ENCODE results near the gene ABI2. TPM values are rescaled to one million over a fixed set of nuclear protein-coding genes. Genes with fewer than 3 reads are reported as not detected.

The ABI2 gene
- total RNA-seq, 4 donors from 2014 or later: 6.2 to 17.0 (median 12.9) TPM

DNA sequence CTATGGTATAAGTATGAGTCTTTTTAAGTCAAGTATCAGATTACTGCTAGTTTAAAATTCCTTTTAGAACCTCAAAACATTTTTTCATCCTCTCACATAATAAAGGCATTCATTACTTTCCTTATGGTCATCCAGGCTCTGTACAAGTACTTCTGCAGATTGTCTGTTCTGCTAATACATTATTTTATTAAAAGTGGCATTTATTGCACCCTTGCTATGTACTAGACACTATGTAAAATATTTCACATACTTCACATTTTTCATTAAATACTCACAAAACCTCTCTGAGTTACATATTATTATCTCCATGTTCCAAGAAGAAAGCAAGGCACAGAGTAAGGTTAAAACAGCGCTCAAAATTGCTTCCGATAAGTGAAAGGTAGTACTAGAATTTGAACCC, 122.8 kb downstream of the ABI2 start:
- Histone ChIP-seq H3K4me3 (no peak overlapping the region), H3K27me3 (no peaks in the 10 kb centered on the region), H3K9me3 (no peaks in the 10 kb centered on the region), H3K36me3 (peaks cover 0 to 64% of the 10 kb centered on the region in 2 donors), H3K27ac (no peak overlapping the region), H3K4me1 (peaks cover 0 to 3% of the 10 kb centered on the region in 2 donors)
- intact Hi-C loops (cut with DNase I; ENCODE audit: low total_unique reads): loop anchor here (10.0 kb wide), 1 partner anchor 226 kb away; no protein-coding TSS in a partner anchor
- DNase-seq: no peak
- in situ Hi-C loops (cut with MboI; ENCODE audit: low sequenced_read_pairs in 4 of 4): no loop called here
- TF ChIP-seq POLR2A (IDR thresholded peaks at IDR 0.05): no peak
- TF ChIP-seq CTCF (IDR thresholded peaks at IDR 0.05 in 4 of 5, conservative IDR thresholded peaks at IDR 0.05 in 1 of 5): no peak
- ATAC-seq: no peak

DNA sequence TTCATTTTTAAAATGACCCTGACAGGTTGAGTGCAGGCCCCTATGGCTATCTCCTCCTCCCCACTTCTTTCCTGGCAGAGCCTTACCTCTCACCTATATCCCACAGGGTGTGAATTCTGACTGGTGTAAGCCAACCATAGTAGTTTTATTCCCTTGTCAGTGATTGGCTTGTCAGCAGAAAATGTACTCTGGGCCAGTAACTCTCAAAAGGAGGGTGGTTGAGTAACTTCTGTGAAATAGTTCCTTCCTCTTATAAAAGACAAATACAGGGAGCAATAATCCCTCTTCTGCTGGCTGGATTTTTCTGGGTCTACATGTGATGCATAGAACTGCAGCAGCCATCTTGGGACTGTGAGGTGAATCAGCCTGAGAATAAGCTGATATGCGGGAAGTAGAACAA, 123.5 kb downstream of the ABI2 start:
- no peak overlapping the region for H3K27ac ChIP-seq
- no peak for ATAC-seq
- H3K36me3 ChIP-seq: peaks cover 0 to 57% of the 10 kb centered on the region in 2 donors
- no peak overlapping the region for H3K4me3 ChIP-seq
- in situ Hi-C loops (cut with MboI; ENCODE audit: low sequenced_read_pairs in 4 of 4) (no loop called here), intact Hi-C loops (cut with DNase I; ENCODE audit: low total_unique reads) (loop anchor here (10.0 kb wide), 1 partner anchor 227 kb away; no protein-coding TSS in a partner anchor)
- H3K27me3 ChIP-seq: no peaks in the 10 kb centered on the region
- H3K4me1 ChIP-seq: peaks cover 0 to 3% of the 10 kb centered on the region in 2 donors
- no peaks in the 10 kb centered on the region for H3K9me3 ChIP-seq
- no peak for TF ChIP-seq POLR2A (IDR thresholded peaks at IDR 0.05)
- no peak for TF ChIP-seq CTCF (IDR thresholded peaks at IDR 0.05 in 4 of 5, conservative IDR thresholded peaks at IDR 0.05 in 1 of 5)
- no peak for DNase-seq

DNA sequence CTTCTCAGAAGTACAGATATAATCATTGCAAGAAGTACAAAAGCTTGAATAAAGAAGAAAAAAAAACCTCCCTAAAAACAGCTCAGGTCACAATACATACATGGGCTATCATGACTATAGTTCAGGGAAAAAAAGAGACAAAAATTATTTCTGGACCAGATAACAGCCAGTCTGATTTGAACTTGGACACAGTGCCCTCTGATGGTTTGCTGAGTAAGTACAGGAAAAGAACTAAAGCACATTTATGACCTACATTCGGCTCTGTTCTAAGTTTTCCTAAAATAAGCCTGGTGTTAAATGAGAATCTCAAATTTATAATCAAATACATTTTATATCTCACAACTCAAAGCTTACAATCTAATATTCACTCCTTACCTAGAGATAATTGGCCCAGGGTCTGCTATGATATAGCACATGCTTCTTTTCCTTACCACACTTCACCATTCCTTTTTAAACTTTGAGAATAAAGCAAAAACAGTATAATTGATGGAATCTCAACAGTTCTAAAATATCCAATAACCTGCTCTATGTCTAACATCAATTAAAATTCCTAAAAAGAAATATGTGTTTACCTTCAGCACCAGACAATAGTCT, 125.8 kb downstream of the ABI2 start:
- Histone ChIP-seq H3K36me3 (peaks cover 0 to 50% of the 10 kb centered on the region in 2 donors), H3K4me3 (no peak overlapping the region), H3K4me1 (peaks cover 0 to 3% of the 10 kb centered on the region in 2 donors), H3K27ac (no peak overlapping the region), H3K9me3 (no peaks in the 10 kb centered on the region), H3K27me3 (no peaks in the 10 kb centered on the region)
- no peak for DNase-seq
- no peak for TF ChIP-seq POLR2A (IDR thresholded peaks at IDR 0.05)
- peak; percentile 28 to 67 (median 50) for TF ChIP-seq CTCF (IDR thresholded peaks at IDR 0.05 in 4 of 5, conservative IDR thresholded peaks at IDR 0.05 in 1 of 5)
- peak; percentile 69 to 86 for ATAC-seq
- in situ Hi-C loops (cut with MboI; ENCODE audit: low sequenced_read_pairs in 4 of 4) (no loop called here), intact Hi-C loops (cut with DNase I; ENCODE audit: low total_unique reads) (loop anchor here (10.0 kb wide), 1 partner anchor 229 kb away; no protein-coding TSS in a partner anchor)

- Histone ChIP-seq H3K27me3 (no peaks in the 10 kb centered on the region), H3K9me3 (no peaks in the 10 kb centered on the region), H3K36me3 (peaks cover 0 to 55% of the 10 kb centered on the region in 2 donors), H3K4me1 (peaks cover 0 to 3% of the 10 kb centered on the region in 2 donors), H3K4me3 (no peak overlapping the region), H3K27ac (no peak overlapping the region)
- no peak for DNase-seq
- in situ Hi-C loops (cut with MboI; ENCODE audit: low sequenced_read_pairs in 4 of 4) (no loop called here), intact Hi-C loops (cut with DNase I; ENCODE audit: low total_unique reads) (loop anchor here (10.0 kb wide), 1 partner anchor 230 kb away; no protein-coding TSS in a partner anchor)
- TF ChIP-seq POLR2A (IDR thresholded peaks at IDR 0.05) (no peak), CTCF (IDR thresholded peaks at IDR 0.05 in 4 of 5, conservative IDR thresholded peaks at IDR 0.05 in 1 of 5) (no peak)
- ATAC-seq: no peak
Observed at GRCh38 chr2:203455209-203455608, 127.0 kb downstream of the ABI2 start.

Data from gastrocnemius medialis (tissue), 4 donors.